Endothelial cell of umbilical vein (primary cell): ENCODE data around the gene DNAI1. TPM values are rescaled to one million over a fixed set of nuclear protein-coding genes. Genes with fewer than 3 reads are reported as not detected.

Experiments
- BruUV-seq: library from RNA; stranded (reverse); fragments of 400-500 nt; replicated peaks from 2 replicates; lab custom pipeline; 2021; lab: Mats Ljungman, UMichigan
- CTCF ChIA-PET: fragments of 300-600, 350-600 bp; sonication (Branson Sonifier 250); formaldehyde crosslinking; loops from one replicate; lab custom pipeline; 2021; ENCODE audit warnings: antibody characterized with exemption, inconsistent platforms; lab: Charles Lee
- POLR2A ChIA-PET: fragments of 300-600, 350-600 bp; sonication (Branson Sonifier 250); formaldehyde crosslinking; loops from one replicate; lab custom pipeline; 2021; ENCODE audit warnings: antibody characterized with exemption, inconsistent platforms; lab: Charles Lee
- DNase-seq: peaks from one replicate; pipeline ENCODE4 v3.0.0-alpha.2; 2011; ENCODE audit warnings: low read depth, low spot score
- FAIRE-seq: peaks from 2 replicates; lab custom pipeline; 2011; peaks lifted over from hg19 to GRCh38; lab: Jason Lieb, UNC
- H2AFZ ChIP-seq: 2 replicates; pipeline ENCODE4 v1.6.0; 2012; ENCODE audit warnings: low read depth, low read length, control low read depth, inconsistent platforms
- H3K27ac ChIP-seq: 2 replicates; pipeline ENCODE4 v1.5.1; 2011; ENCODE audit warnings: low read depth, mild to moderate bottlenecking, control low read depth, low read length, moderate library complexity; ENCODE audit not compliant: insufficient read depth
- H3K27me3 ChIP-seq, 2 experiments: 2 replicates each; pipeline versions ENCODE4 v1.6.0 to v1.6.1; 2011; ENCODE audit warnings: low read length in 2 of 2, mixed read lengths in 1 of 2; ENCODE audit not compliant: control insufficient read depth in 2 of 2, insufficient read depth in 2 of 2
- H3K36me3 ChIP-seq, 2 experiments: 2 replicates in 1 of 2; 3 replicates in 1 of 2; pipeline ENCODE4 v1.5.1; 2011; ENCODE audit warnings: low read length in 2 of 2, mild to moderate bottlenecking in 1 of 2, moderate library complexity in 1 of 2; ENCODE audit not compliant: control insufficient read depth in 2 of 2, insufficient read depth in 2 of 2; ENCODE audit errors: extremely low read depth in 1 of 2
- H3K4me1 ChIP-seq: 3 replicates; pipeline ENCODE4 v1.5.1; 2011; ENCODE audit warnings: mild to moderate bottlenecking, low read length; ENCODE audit not compliant: control insufficient read depth, insufficient read depth; ENCODE audit errors: extremely low read depth
- H3K4me2 ChIP-seq: 2 replicates; pipeline ENCODE4 v1.6.1; 2011; ENCODE audit warnings: low read length, control low read depth, mixed read lengths; ENCODE audit not compliant: insufficient read depth
- H3K4me3 ChIP-seq, 3 experiments: fragments of 200-600 bp in 1 of 3; sonication (generic), shearing (Covaris generic) in 1 of 3; replicated peaks in 1 of 3; 2 replicates each; pipeline ENCODE4 v1.5.1; 2011 to 2016; ENCODE audit warnings: control low read depth in 3 of 3, low read length in 3 of 3, mild to moderate bottlenecking in 2 of 3, inconsistent platforms in 1 of 3, low read depth in 1 of 3, moderate library complexity in 1 of 3; ENCODE audit not compliant: insufficient read depth in 1 of 3
- H3K79me2 ChIP-seq: 2 replicates; pipeline ENCODE4 v1.6.0; 2012; ENCODE audit warnings: low read length, inconsistent platforms; ENCODE audit not compliant: control insufficient read depth, insufficient read depth
- H3K9ac ChIP-seq: replicated peaks from 2 replicates; pipeline ENCODE3; 2011; ENCODE audit warnings: low read length, control low read depth; ENCODE audit not compliant: insufficient read depth; ENCODE audit errors: extremely low read depth
- H3K9me1 ChIP-seq: replicated peaks from 3 replicates; pipeline ENCODE4 v1.6.0; 2011; ENCODE audit warnings: mild to moderate bottlenecking, low read length; ENCODE audit not compliant: control insufficient read depth, insufficient read depth; ENCODE audit errors: extremely low read depth
- H3K9me3 ChIP-seq: replicated peaks from 2 replicates; pipeline ENCODE4 v1.5.1; 2012; ENCODE audit warnings: low read length, inconsistent platforms; ENCODE audit not compliant: control insufficient read depth, insufficient read depth
- H4K20me1 ChIP-seq: replicated peaks from 2 replicates; pipeline ENCODE3; 2011; ENCODE audit warnings: mild to moderate bottlenecking, low read length; ENCODE audit not compliant: control insufficient read depth, insufficient read depth; ENCODE audit errors: extremely low read depth
- EZH2 ChIP-seq: IDR thresholded peaks from 2 replicates; pipeline ENCODE4 v1.6.1; 2012; ENCODE audit warnings: borderline replicate concordance, low read depth, mild to moderate bottlenecking, moderate library complexity, low read length, inconsistent platforms; ENCODE audit not compliant: severe bottlenecking
- FOS ChIP-seq: IDR thresholded peaks from 2 replicates; pipeline ENCODE4 v1.6.1; 2011; ENCODE audit warnings: mild to moderate bottlenecking, low read length, moderate library complexity, borderline replicate concordance; ENCODE audit not compliant: insufficient read depth
- GATA2 ChIP-seq: IDR thresholded peaks from 2 replicates; pipeline ENCODE4 v1.7.0; 2011; ENCODE audit warnings: low read depth, mild to moderate bottlenecking, moderate library complexity, mixed read lengths, low read length; ENCODE audit not compliant: insufficient read length, insufficient read depth
- JUN ChIP-seq: IDR thresholded peaks from 2 replicates; pipeline ENCODE4 v1.6.1; 2011; ENCODE audit warnings: borderline replicate concordance, low read depth; ENCODE audit not compliant: insufficient read length, insufficient read depth
- MYC ChIP-seq: IDR thresholded peaks from one replicate; pipeline ENCODE4 v1.6.1; 2011; ENCODE audit warnings: mild to moderate bottlenecking, low read depth, low read length
- POLR2A ChIP-seq: IDR thresholded peaks from 2 replicates; pipeline ENCODE4 v1.6.1; 2012; ENCODE audit warnings: low read depth, mild to moderate bottlenecking, control low read depth, low read length
- POLR2AphosphoS5 ChIP-seq: IDR thresholded peaks from 2 replicates; pipeline ENCODE4 v1.6.1; 2012; ENCODE audit warnings: low read depth, mild to moderate bottlenecking, control low read depth, low read length, moderate library complexity; ENCODE audit not compliant: insufficient read depth
- dilution Hi-C: fragments of 300-500 bp; cut with MboI; formaldehyde crosslinking; loops from one replicate; pipeline ENCODE4 v1.15.0; 2019; ENCODE audit warnings: low sequenced_read_pairs; ENCODE audit not compliant: extremely low pct_ligation_motif_present
- intact Hi-C: fragments of 100-400 bp; cut with micrococcal nuclease; formaldehyde crosslinking; loops from one replicate; pipeline ENCODE4 v1.10.0; 2022
- polyA plus RNA-seq, 4 experiments: library from polyadenylated mRNA; depleted of rRNA in 3 of 4; stranded (reverse) in 3 of 4; unstranded in 1 of 4; fragments of >200 nt; gene quantifications; 2 replicates each; pipeline versions ENCODE4 v1.2.1 to v1.2.3, GENCODE V29; 2011 to 2012; ENCODE audit warnings: missing spikeins in 1 of 4
- total RNA-seq: library from RNA; stranded (reverse); gene quantifications from 2 replicates; pipeline ENCODE4 v1.2.3, GENCODE V29; 2021
- TF ChIP-seq, protein P1 (sequence below), 2 donors: IDR thresholded peaks; 1 replicate in 1 of 2; 2 replicates in 1 of 2; pipeline ENCODE4 v1.5.1; 2011; ENCODE audit warnings: low read length in 2 of 2, mild to moderate bottlenecking in 2 of 2, moderate library complexity in 2 of 2, control low read depth in 1 of 2, inconsistent platforms in 1 of 2, low read depth in 1 of 2; ENCODE audit not compliant: insufficient read depth in 1 of 2; ENCODE audit errors: extremely low read depth in 1 of 2
- TF ChIP-seq, protein P2 (sequence below): IDR thresholded peaks from 2 replicates; pipeline ENCODE4 v1.6.1; 2011; ENCODE audit not compliant: insufficient read depth, insufficient read length

DNAI1 gene
- total and polyA plus RNA-seq, 2 donors (not counting 3 experiments of a cell fraction or from before 2014, with no cell fraction given): not detected

DNA sequence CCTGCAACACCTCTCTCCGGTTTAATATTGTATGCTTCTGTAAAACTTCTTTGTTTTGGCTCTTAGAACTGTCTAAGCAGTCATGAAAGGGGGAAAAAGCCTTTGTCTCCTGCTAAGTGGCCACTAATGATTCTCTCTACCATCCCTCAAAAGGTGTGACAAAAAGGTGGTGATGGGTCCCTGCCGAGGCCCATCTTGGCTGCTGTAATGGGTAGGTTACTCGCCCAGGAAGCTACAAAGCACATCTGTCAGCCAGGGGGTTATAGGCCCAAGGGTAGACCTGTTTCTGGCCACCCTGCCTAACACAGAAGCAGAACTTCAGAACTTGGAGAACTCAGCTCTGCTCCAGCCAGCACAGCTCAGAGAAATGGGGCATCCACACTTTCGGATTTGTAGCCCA, 1.9 kb upstream of the DNAI1 start:
- Histone ChIP-seq H3K36me3 (no peaks in the 10 kb centered on the region), H4K20me1 (peaks cover 3% of the 10 kb centered on the region), H3K4me2 (peak overlapping the region; percentile 61), H3K9ac (peak overlapping the region; percentile 89), H3K79me2 (peaks cover 46% of the 10 kb centered on the region), H3K4me3 (peak overlapping the region in 2 of 3 experiments; percentile 67 to 70), H3K27me3 (peaks cover under 1 to 6% of the 10 kb centered on the region in 2 experiments), H3K9me3 (no peaks in the 10 kb centered on the region), H3K9me1 (no peaks in the 10 kb centered on the region), H3K27ac (peak overlapping the region; percentile 74), H2AFZ (peak overlapping the region; percentile 86), H3K4me1 (peaks cover 16% of the 10 kb centered on the region)
- POLR2A ChIA-PET: no interaction called here
- TF ChIP-seq EZH2 (no peak), MYC (no peak), GATA2 (no peak), POLR2AphosphoS5 (no peak), FOS (no peak), POLR2A (no peak), JUN (no peak)
- TF ChIP-seq, protein P1, sequence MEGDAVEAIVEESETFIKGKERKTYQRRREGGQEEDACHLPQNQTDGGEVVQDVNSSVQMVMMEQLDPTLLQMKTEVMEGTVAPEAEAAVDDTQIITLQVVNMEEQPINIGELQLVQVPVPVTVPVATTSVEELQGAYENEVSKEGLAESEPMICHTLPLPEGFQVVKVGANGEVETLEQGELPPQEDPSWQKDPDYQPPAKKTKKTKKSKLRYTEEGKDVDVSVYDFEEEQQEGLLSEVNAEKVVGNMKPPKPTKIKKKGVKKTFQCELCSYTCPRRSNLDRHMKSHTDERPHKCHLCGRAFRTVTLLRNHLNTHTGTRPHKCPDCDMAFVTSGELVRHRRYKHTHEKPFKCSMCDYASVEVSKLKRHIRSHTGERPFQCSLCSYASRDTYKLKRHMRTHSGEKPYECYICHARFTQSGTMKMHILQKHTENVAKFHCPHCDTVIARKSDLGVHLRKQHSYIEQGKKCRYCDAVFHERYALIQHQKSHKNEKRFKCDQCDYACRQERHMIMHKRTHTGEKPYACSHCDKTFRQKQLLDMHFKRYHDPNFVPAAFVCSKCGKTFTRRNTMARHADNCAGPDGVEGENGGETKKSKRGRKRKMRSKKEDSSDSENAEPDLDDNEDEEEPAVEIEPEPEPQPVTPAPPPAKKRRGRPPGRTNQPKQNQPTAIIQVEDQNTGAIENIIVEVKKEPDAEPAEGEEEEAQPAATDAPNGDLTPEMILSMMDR (IDR thresholded peaks at IDR 0.05; ENCODE audit: extremely low read depth in 1 of 2, insufficient read depth in 1 of 2, low read depth in 1 of 2, low read length in 2 of 2): no peak
- TF ChIP-seq, protein P2, sequence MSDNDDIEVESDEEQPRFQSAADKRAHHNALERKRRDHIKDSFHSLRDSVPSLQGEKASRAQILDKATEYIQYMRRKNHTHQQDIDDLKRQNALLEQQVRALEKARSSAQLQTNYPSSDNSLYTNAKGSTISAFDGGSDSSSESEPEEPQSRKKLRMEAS: no peak
- TSS peak; percentile 44 for BruUV-seq
- intact Hi-C loops: loop anchor here (2.0 to 5.0 kb wide), 2 partner anchors 16 to 156 kb away; partner anchors contain the start of gene RPP25L
- FAIRE-seq (no peak), DNase-seq (no peak)
- CTCF ChIA-PET: interaction anchor here (1.0 to 6.3 kb wide), 6 partner anchors 11 to 91 kb away, joined by 3 to 37 read pairs (median 7); no protein-coding TSS in a partner anchor
- dilution Hi-C loops: no loop called here
